DOHH2 (cell line): ENCODE data around the gene TNIP2.

Experiments used
- H3F3A ChIP-seq: fragments of 200-600 bp; sonication (generic), shearing (Covaris generic); 2 replicates; pipeline ENCODE4 v1.6.0; 2016; ENCODE audit warnings: antibody characterized with exemption, mild to moderate bottlenecking; ENCODE audit not compliant: control insufficient read depth, insufficient read depth
- H3K27ac ChIP-seq: fragments of 200-600 bp; sonication (generic); 2 replicates; pipeline ENCODE4 v1.5.1; 2014; ENCODE audit warnings: low read depth, mild to moderate bottlenecking, low read length, moderate library complexity
- H3K27me3 ChIP-seq: fragments of 200-600 bp; sonication (generic); 2 replicates; pipeline ENCODE4 v1.6.1; 2014; ENCODE audit warnings: mild to moderate bottlenecking, low read length, mixed read lengths; ENCODE audit not compliant: control insufficient read depth
- H3K36me3 ChIP-seq: fragments of 200-600 bp; sonication (generic); 2 replicates; pipeline ENCODE4 v1.6.1; 2014; ENCODE audit warnings: mild to moderate bottlenecking, low read length, moderate library complexity, mixed read lengths; ENCODE audit not compliant: control insufficient read depth
- H3K4me1 ChIP-seq: fragments of 200-600 bp; sonication (generic); 2 replicates; pipeline ENCODE4 v1.6.1; 2014; ENCODE audit warnings: mild to moderate bottlenecking, low read length, mixed read lengths; ENCODE audit not compliant: control insufficient read depth
- H3K4me2 ChIP-seq: fragments of 200-600 bp; sonication (generic); 2 replicates; pipeline ENCODE4 v1.6.0; 2014; ENCODE audit warnings: mild to moderate bottlenecking, low read length, moderate library complexity
- H3K4me3 ChIP-seq: fragments of 200-600 bp; sonication (generic); 2 replicates; pipeline ENCODE4 v1.5.1; 2014; ENCODE audit warnings: mild to moderate bottlenecking, low read length, mixed read lengths
- H3K79me2 ChIP-seq: fragments of 200-600 bp; sonication (generic); 2 replicates; pipeline ENCODE4 v1.6.1; 2014; ENCODE audit warnings: mild to moderate bottlenecking, low read length, mixed read lengths; ENCODE audit not compliant: control insufficient read depth
- H3K9me2 ChIP-seq: fragments of 200-600 bp; sonication (generic); replicated peaks from 2 replicates; pipeline ENCODE4 v1.6.1; 2014; ENCODE audit warnings: mild to moderate bottlenecking, low read length, mixed read lengths; ENCODE audit not compliant: control insufficient read depth
- H3K9me3 ChIP-seq: fragments of 200-600 bp; sonication (generic); 2 replicates; pipeline ENCODE4 v1.6.1; 2014; ENCODE audit warnings: antibody characterized with exemption, low read length, mixed read lengths; ENCODE audit not compliant: control insufficient read depth, insufficient read depth
- H4K20me1 ChIP-seq: fragments of 200-600 bp; sonication (generic); 2 replicates; pipeline ENCODE4 v1.6.0; 2014; ENCODE audit warnings: low read depth, mild to moderate bottlenecking, antibody characterized with exemption, low read length, moderate library complexity; ENCODE audit not compliant: control insufficient read depth, insufficient read depth
- CTCF ChIP-seq: fragments of 200-600 bp; sonication (generic); IDR thresholded peaks from one replicate; pipeline ENCODE4 v1.5.1; 2014; ENCODE audit warnings: antibody characterized with exemption, mild to moderate bottlenecking, low read depth, low read length; ENCODE audit not compliant: poor library complexity, severe bottlenecking
- EZH2phosphoT487 ChIP-seq: fragments of 200-600 bp; sonication (generic); IDR thresholded peaks from 2 replicates; pipeline ENCODE4 v1.6.1; 2017; ENCODE audit warnings: borderline replicate concordance, mild to moderate bottlenecking, antibody characterized with exemption, low read length, moderate library complexity, mixed read lengths

Gene TNIP2

DNA sequence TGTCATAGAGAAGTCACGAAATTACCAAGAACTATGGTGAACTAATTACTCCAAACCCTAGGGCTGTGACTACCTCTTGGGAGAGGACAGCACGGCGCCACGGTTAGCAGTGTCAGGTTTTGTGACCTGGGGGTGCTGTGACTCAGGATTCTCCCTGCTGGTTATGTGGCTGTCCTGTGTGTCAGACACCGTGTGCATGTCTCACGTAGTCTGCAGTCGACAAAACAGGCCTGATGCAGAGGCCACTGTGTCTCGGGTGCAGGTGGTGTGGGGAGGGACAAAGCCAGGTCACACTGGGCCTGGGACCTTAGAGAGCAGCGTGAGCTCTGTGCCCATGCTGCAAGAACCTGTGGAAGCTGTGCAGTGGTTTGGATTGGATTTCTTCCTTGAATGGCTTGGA, 34.1 kb downstream of the TNIP2 start:
- peaks cover 6% of the 10 kb centered on the region; the same call in 1 of the 2 replicates for H3F3A ChIP-seq
- H3K27ac ChIP-seq, result no peak overlapping the region
- H3K36me3 ChIP-seq, result peaks cover 20% of the 10 kb centered on the region
- H3K9me3 ChIP-seq, result no peaks in the 10 kb centered on the region
- TF ChIP-seq CTCF (no peak), EZH2phosphoT487 (no peak)
- no peaks in the 10 kb centered on the region for H4K20me1 ChIP-seq
- H3K4me2 ChIP-seq, result no peak overlapping the region
- H3K9me2 ChIP-seq, result no peaks in the 10 kb centered on the region
- no peaks in the 10 kb centered on the region for H3K27me3 ChIP-seq
- H3K79me2 ChIP-seq, result no peaks in the 10 kb centered on the region
- peaks cover 11% of the 10 kb centered on the region for H3K4me1 ChIP-seq
- H3K4me3 ChIP-seq, result no peak overlapping the region

- Histone ChIP-seq H3K36me3 (peaks cover 24% of the 10 kb centered on the region), H3K9me2 (no peaks in the 10 kb centered on the region), H3K27me3 (no peaks in the 10 kb centered on the region), H3K27ac (no peak overlapping the region), H3F3A (peaks cover 6% of the 10 kb centered on the region; the same call in 1 of the 2 replicates), H3K9me3 (no peaks in the 10 kb centered on the region), H4K20me1 (no peaks in the 10 kb centered on the region), H3K4me1 (peaks cover 11% of the 10 kb centered on the region), H3K4me2 (no peak overlapping the region), H3K4me3 (no peak overlapping the region), H3K79me2 (no peaks in the 10 kb centered on the region)
- no peak for TF ChIP-seq EZH2phosphoT487
- no peak for TF ChIP-seq CTCF
These were observed 34.5 kb downstream of the TNIP2 start for GRCh38 chr4:2721586-2721985.

GRCh38 chr4:2716236-2716635, 39.9 kb downstream of the TNIP2 start:
- Histone ChIP-seq H3K36me3 (peaks cover 40% of the 10 kb centered on the region), H3K79me2 (0 out of 2 replicates have a peak, but pooled peaks cover 2% of the 10 kb centered on the region), H4K20me1 (no peaks in the 10 kb centered on the region), H3K4me2 (no peak overlapping the region), H3K27me3 (no peaks in the 10 kb centered on the region), H3K4me3 (no peak overlapping the region), H3K9me2 (no peaks in the 10 kb centered on the region), H3F3A (no peaks in the 10 kb centered on the region), H3K27ac (no peak overlapping the region), H3K4me1 (peaks cover 21% of the 10 kb centered on the region), H3K9me3 (no peaks in the 10 kb centered on the region)
- no peak for TF ChIP-seq EZH2phosphoT487
- TF ChIP-seq CTCF, result no peak

- Histone ChIP-seq H3K4me2 (no peak overlapping the region), H3K27ac (no peak overlapping the region), H3K27me3 (no peaks in the 10 kb centered on the region), H3K4me1 (peaks cover 21% of the 10 kb centered on the region), H3K9me2 (no peaks in the 10 kb centered on the region), H3F3A (no peaks in the 10 kb centered on the region), H3K9me3 (no peaks in the 10 kb centered on the region), H3K4me3 (no peak overlapping the region), H4K20me1 (no peaks in the 10 kb centered on the region), H3K36me3 (peaks cover 35% of the 10 kb centered on the region), H3K79me2 (0 out of 2 replicates have a peak, but pooled peaks cover 2% of the 10 kb centered on the region)
- TF ChIP-seq EZH2phosphoT487, result no peak
- no peak for TF ChIP-seq CTCF
These were observed 40.7 kb downstream of the TNIP2 start for GRCh38 chr4:2715426-2715825.
